ENCODE data around the gene MED12. TPM values are rescaled to one million over a fixed set of nuclear protein-coding genes. Genes with fewer than 3 reads are reported as not detected.
A peak's percentile ranks its signal among the peaks of the same experiment; 100 is the strongest.

MED12 gene
- total RNA-seq, 2 experiments from 2014 or later = 23.1 to 31.1 TPM

- no peaks in the 10 kb centered on the region for H4K20me1 ChIP-seq (ENCODE audit: insufficient read depth, low read length)
- H3K36me3 ChIP-seq (ENCODE audit: insufficient read depth, low read length) = no peaks in the 10 kb centered on the region
- H3K9me2 ChIP-seq (ENCODE audit: insufficient read depth, low read length) = no peaks in the 10 kb centered on the region
- H3K79me2 ChIP-seq (ENCODE audit: insufficient read depth, low read depth, low read length) = no peaks in the 10 kb centered on the region
- DNase-seq (ENCODE audit: low spot score) = no peak
- no peak overlapping the region for H3K4me3 ChIP-seq (ENCODE audit: low read depth, low read length, poor library complexity, severe bottlenecking)
- ChIA-PET CTCF (ENCODE audit: unreplicated experiment) (no interaction called here), POLR2A (interaction anchor here (0.5 kb wide), 2 partner anchors 14 to 882 kb away, joined by 3 to 4 read pairs; no protein-coding TSS in a partner anchor)
- H3K27ac ChIP-seq (ENCODE audit: low read depth, low read length, poor library complexity, severe bottlenecking) = no peak overlapping the region
- H3K9me3 ChIP-seq (ENCODE audit: low read length) = no peaks in the 10 kb centered on the region
- intact Hi-C loops (cut with micrococcal nuclease; ENCODE audit: unreplicated experiment) = no loop called here
- BruUV-seq (replicated peaks) = no TSS peak
- no peak overlapping the region for H3K4me2 ChIP-seq (ENCODE audit: low read length)
- no peak for TF ChIP-seq EZH2phosphoT487 (IDR thresholded peaks at IDR 0.05; ENCODE audit: borderline replicate concordance, low read depth, low read length)
- TF ChIP-seq CTCF (conservative IDR thresholded peaks at IDR 0.05; ENCODE audit: low read length) = no peak
- H3K4me1 ChIP-seq (ENCODE audit: insufficient read depth, low read length, poor library complexity, severe bottlenecking) = no peaks in the 10 kb centered on the region
- H2AFZ ChIP-seq (ENCODE audit: low read length) = no peak overlapping the region
Observed at GRCh38 chrX:71085900-71086299, 32.5 kb upstream of the MED12 start.

GRCh38 chrX:71091263-71091662 lies 27.1 kb upstream of the MED12 start:
- H3K9me2 ChIP-seq (ENCODE audit: insufficient read depth, low read length) = no peaks in the 10 kb centered on the region
- TF ChIP-seq CTCF (conservative IDR thresholded peaks at IDR 0.05; ENCODE audit: low read length) = no peak
- TF ChIP-seq EZH2phosphoT487 (IDR thresholded peaks at IDR 0.05; ENCODE audit: borderline replicate concordance, low read depth, low read length) = no peak
- H3K27ac ChIP-seq (ENCODE audit: low read depth, low read length, poor library complexity, severe bottlenecking) = no peak overlapping the region
- CTCF ChIA-PET (ENCODE audit: unreplicated experiment) = no interaction called here
- POLR2A ChIA-PET = no interaction called here
- H3K4me1 ChIP-seq (ENCODE audit: insufficient read depth, low read length, poor library complexity, severe bottlenecking) = peaks cover 6% of the 10 kb centered on the region
- intact Hi-C loops (cut with micrococcal nuclease; ENCODE audit: unreplicated experiment) = no loop called here
- no peak for DNase-seq (ENCODE audit: low spot score)
- no peak overlapping the region for H3K4me3 ChIP-seq (ENCODE audit: low read depth, low read length, poor library complexity, severe bottlenecking)
- H2AFZ ChIP-seq (ENCODE audit: low read length) = no peak overlapping the region
- H3K9me3 ChIP-seq (ENCODE audit: low read length) = no peaks in the 10 kb centered on the region
- no peak overlapping the region for H3K4me2 ChIP-seq (ENCODE audit: low read length)
- no TSS peak for BruUV-seq (replicated peaks)
- H3K36me3 ChIP-seq (ENCODE audit: insufficient read depth, low read length) = no peaks in the 10 kb centered on the region
- no peaks in the 10 kb centered on the region for H4K20me1 ChIP-seq (ENCODE audit: insufficient read depth, low read length)
- H3K79me2 ChIP-seq (ENCODE audit: insufficient read depth, low read depth, low read length) = no peaks in the 10 kb centered on the region

- Histone ChIP-seq H3K36me3 (ENCODE audit: insufficient read depth, low read length) (no peaks in the 10 kb centered on the region), H3K79me2 (ENCODE audit: insufficient read depth, low read depth, low read length) (no peaks in the 10 kb centered on the region), H4K20me1 (ENCODE audit: insufficient read depth, low read length) (no peaks in the 10 kb centered on the region), H3K9me2 (ENCODE audit: insufficient read depth, low read length) (no peaks in the 10 kb centered on the region), H2AFZ (ENCODE audit: low read length) (peak overlapping the region; percentile 98), H3K27ac (ENCODE audit: low read depth, low read length, poor library complexity, severe bottlenecking) (no peak overlapping the region), H3K4me1 (ENCODE audit: insufficient read depth, low read length, poor library complexity, severe bottlenecking) (peaks cover 18% of the 10 kb centered on the region), H3K4me3 (ENCODE audit: low read depth, low read length, poor library complexity, severe bottlenecking) (peak overlapping the region; percentile 73), H3K9me3 (ENCODE audit: low read length) (no peaks in the 10 kb centered on the region), H3K4me2 (ENCODE audit: low read length) (peak overlapping the region; percentile 84)
- intact Hi-C loops (cut with micrococcal nuclease; ENCODE audit: unreplicated experiment) = no loop called here
- TF ChIP-seq EZH2phosphoT487 (IDR thresholded peaks at IDR 0.05; ENCODE audit: borderline replicate concordance, low read depth, low read length) (no peak), CTCF (conservative IDR thresholded peaks at IDR 0.05; ENCODE audit: low read length) (no peak)
- ChIA-PET POLR2A (no interaction called here), CTCF (ENCODE audit: unreplicated experiment) (no interaction called here)
- DNase-seq (ENCODE audit: low spot score) = no peak
- BruUV-seq (replicated peaks) = TSS peak; percentile 91
Observed at GRCh38 chrX:71095033-71095432, 23.4 kb upstream of the MED12 start.
